ENCODE measurements around the gene POT1. TPM values are rescaled to one million over a fixed set of nuclear protein-coding genes. Genes with fewer than 3 reads are reported as not detected.

The POT1 gene
- total RNA-seq, 4 donors from 2014 or later, result 3.7 to 15.1 (median 14.7) TPM

DNA sequence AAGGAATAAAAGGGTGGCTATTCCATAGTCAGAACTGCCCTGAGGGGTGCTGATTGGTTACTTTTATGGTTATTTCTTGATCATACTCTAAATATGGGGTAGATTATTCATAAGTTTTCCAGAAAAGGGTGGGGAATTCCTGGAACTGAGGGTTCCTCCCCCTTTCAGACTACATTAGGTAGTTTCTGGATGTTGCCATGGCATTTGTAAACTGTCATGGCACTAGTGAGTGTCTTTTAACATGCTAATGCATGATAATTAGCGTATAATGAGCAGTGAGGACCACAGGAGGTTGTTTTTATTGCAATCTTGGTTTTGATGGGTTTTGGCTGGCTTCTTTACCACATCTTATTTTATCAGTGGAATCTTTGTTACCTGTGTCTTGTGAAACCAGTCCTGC is 26.5 kb upstream of the POT1 start:
- Histone ChIP-seq H3K4me1 (no peaks in the 10 kb centered on the region), H3K4me3 (no peak overlapping the region), H3K27ac (no peak overlapping the region), H3K9me3 (no peaks in the 10 kb centered on the region), H3K27me3 (no peaks in the 10 kb centered on the region), H3K36me3 (no peaks in the 10 kb centered on the region)
- 37 to 50% methylated on average over 1 of the region's 1 CpG for WGBS, 2 donors (ENCODE audit: low coverage in 1 of 2)
- intact Hi-C loops (cut with DNase I; ENCODE audit: low total_unique reads) (no loop called here), in situ Hi-C loops (cut with MboI; ENCODE audit: low pct_ligation_motif_present in 1 of 4, low pct_unique_long_range_greater_than_20kb in 1 of 4, low sequenced_read_pairs in 3 of 4) (no loop called here)
- TF ChIP-seq EP300 (IDR thresholded peaks at IDR 0.05; ENCODE audit: low read depth) (no peak), POLR2AphosphoS5 (IDR thresholded peaks at IDR 0.05) (no peak), POLR2A (IDR thresholded peaks at IDR 0.05) (no peak)
- TF ChIP-seq, protein P1, sequence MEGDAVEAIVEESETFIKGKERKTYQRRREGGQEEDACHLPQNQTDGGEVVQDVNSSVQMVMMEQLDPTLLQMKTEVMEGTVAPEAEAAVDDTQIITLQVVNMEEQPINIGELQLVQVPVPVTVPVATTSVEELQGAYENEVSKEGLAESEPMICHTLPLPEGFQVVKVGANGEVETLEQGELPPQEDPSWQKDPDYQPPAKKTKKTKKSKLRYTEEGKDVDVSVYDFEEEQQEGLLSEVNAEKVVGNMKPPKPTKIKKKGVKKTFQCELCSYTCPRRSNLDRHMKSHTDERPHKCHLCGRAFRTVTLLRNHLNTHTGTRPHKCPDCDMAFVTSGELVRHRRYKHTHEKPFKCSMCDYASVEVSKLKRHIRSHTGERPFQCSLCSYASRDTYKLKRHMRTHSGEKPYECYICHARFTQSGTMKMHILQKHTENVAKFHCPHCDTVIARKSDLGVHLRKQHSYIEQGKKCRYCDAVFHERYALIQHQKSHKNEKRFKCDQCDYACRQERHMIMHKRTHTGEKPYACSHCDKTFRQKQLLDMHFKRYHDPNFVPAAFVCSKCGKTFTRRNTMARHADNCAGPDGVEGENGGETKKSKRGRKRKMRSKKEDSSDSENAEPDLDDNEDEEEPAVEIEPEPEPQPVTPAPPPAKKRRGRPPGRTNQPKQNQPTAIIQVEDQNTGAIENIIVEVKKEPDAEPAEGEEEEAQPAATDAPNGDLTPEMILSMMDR (IDR thresholded peaks at IDR 0.05), result no peak
- DNase-seq, result no peak

DNA sequence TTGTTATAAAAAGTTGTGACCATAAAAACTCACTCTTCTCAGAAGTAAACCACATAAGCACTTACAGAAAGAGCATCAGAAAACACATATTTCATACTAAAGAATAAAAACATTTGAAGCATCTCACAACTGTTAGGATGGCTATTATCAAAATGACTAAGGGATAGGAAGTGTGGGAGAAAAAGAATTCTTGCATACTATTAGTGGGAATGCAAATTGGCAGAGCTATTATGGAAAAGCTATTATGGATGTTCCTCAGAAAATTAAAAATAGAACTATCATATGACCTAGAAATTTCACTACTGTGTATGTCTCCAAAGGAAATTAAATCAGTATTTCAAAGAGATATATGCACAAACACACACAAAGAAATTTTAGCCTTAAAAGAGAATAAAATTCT is 25.2 kb upstream of the POT1 start:
- TF ChIP-seq, protein P1 (IDR thresholded peaks at IDR 0.05), result no peak
- no peak for TF ChIP-seq EP300 (IDR thresholded peaks at IDR 0.05; ENCODE audit: low read depth)
- no peak for TF ChIP-seq POLR2A (IDR thresholded peaks at IDR 0.05)
- TF ChIP-seq POLR2AphosphoS5 (IDR thresholded peaks at IDR 0.05), result no peak
- H3K27me3 ChIP-seq, result no peaks in the 10 kb centered on the region
- DNase-seq, result no peak
- intact Hi-C loops (cut with DNase I; ENCODE audit: low total_unique reads), result no loop called here
- no peaks in the 10 kb centered on the region for H3K36me3 ChIP-seq
- H3K4me1 ChIP-seq, result no peaks in the 10 kb centered on the region
- no peak overlapping the region for H3K4me3 ChIP-seq
- H3K9me3 ChIP-seq, result no peaks in the 10 kb centered on the region
- H3K27ac ChIP-seq, result no peak overlapping the region
- in situ Hi-C loops (cut with MboI; ENCODE audit: low pct_ligation_motif_present in 1 of 4, low pct_unique_long_range_greater_than_20kb in 1 of 4, low sequenced_read_pairs in 3 of 4), result no loop called here

DNA sequence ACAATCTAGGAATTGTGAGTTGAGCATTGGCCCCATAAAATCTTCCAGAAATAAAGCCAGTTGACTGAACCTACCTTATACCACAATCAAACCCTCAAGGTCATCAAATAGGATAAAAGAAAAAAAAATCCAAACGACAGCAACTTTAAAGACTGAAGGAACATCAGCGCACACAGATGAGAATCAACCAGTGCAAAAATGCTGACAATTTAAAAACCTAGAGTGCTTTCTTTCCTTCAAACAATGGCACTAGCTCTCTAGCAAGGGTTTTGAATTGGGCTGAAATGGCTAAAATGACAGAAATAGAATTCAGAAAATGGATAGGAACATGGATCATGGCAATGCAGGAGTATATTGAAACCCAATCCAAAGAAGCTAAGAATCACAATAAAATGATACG is 16.1 kb upstream of the POT1 start:
- WGBS, 2 donors (ENCODE audit: low coverage in 1 of 2), result 94 to 96% methylated on average over 3 of the region's 3 CpGs
- H3K4me3 ChIP-seq, result no peak overlapping the region
- H3K27me3 ChIP-seq, result no peaks in the 10 kb centered on the region
- intact Hi-C loops (cut with DNase I; ENCODE audit: low total_unique reads) (no loop called here), in situ Hi-C loops (cut with MboI; ENCODE audit: low pct_ligation_motif_present in 1 of 4, low pct_unique_long_range_greater_than_20kb in 1 of 4, low sequenced_read_pairs in 3 of 4) (no loop called here)
- DNase-seq, result no peak
- H3K9me3 ChIP-seq, result no peaks in the 10 kb centered on the region
- H3K27ac ChIP-seq, result no peak overlapping the region
- no peak for TF ChIP-seq EP300 (IDR thresholded peaks at IDR 0.05; ENCODE audit: low read depth)
- TF ChIP-seq POLR2A (IDR thresholded peaks at IDR 0.05), result no peak
- TF ChIP-seq POLR2AphosphoS5 (IDR thresholded peaks at IDR 0.05), result no peak
- TF ChIP-seq, protein P1 (IDR thresholded peaks at IDR 0.05), result no peak
- H3K36me3 ChIP-seq, result no peaks in the 10 kb centered on the region
- H3K4me1 ChIP-seq, result no peaks in the 10 kb centered on the region

DNA sequence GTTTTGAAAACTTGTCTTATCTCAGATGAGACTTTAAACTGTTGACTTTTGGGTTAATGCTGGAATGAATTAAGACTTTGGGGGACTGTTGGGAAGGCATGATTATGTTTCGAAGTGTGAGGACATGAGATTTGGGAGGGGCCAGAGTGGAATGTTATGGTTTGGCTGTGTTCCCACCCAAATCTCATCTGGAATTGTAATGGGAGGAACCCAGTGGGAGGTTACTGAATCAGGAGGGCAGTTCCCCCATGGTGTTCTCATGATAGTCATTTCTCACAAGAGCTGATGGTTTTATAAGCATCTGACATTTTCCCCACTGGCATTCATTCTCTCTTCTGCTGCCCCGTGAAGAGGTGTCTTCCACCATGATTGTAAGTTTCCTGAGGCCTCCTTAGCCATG is 13.8 kb upstream of the POT1 start:
- TF ChIP-seq, protein P1 (IDR thresholded peaks at IDR 0.05), result no peak
- TF ChIP-seq POLR2A (IDR thresholded peaks at IDR 0.05) (no peak), EP300 (IDR thresholded peaks at IDR 0.05; ENCODE audit: low read depth) (no peak), POLR2AphosphoS5 (IDR thresholded peaks at IDR 0.05) (no peak)
- H3K27ac ChIP-seq, result no peak overlapping the region
- intact Hi-C loops (cut with DNase I; ENCODE audit: low total_unique reads), result no loop called here
- no peak overlapping the region for H3K4me3 ChIP-seq
- no peaks in the 10 kb centered on the region for H3K27me3 ChIP-seq
- no peak for DNase-seq
- H3K36me3 ChIP-seq, result no peaks in the 10 kb centered on the region
- WGBS, 2 donors (ENCODE audit: low coverage in 1 of 2), result 63 to 78% methylated on average over 2 of the region's 2 CpGs
- no peaks in the 10 kb centered on the region for H3K4me1 ChIP-seq
- H3K9me3 ChIP-seq, result no peaks in the 10 kb centered on the region
- in situ Hi-C loops (cut with MboI; ENCODE audit: low pct_ligation_motif_present in 1 of 4, low pct_unique_long_range_greater_than_20kb in 1 of 4, low sequenced_read_pairs in 3 of 4), result no loop called here

Measured in transverse colon (tissue), 4 donors.